Tibial nerve (tissue), 4 donors: Measurements from ENCODE around the gene ADGRF5. TPM values are rescaled to one million over a fixed set of nuclear protein-coding genes. Genes with fewer than 3 reads are reported as not detected.
"Not testable (repeated sequence)": the region's sequence is repeated elsewhere in the genome, so short reads cannot be mapped to it uniquely, and the experiment has no call there.

Experiments
- DNase-seq, 2 donors: peaks; one replicate each; pipeline ENCODE4 v3.0.0-alpha.2; 2019; ENCODE audit warnings: low spot score in 2 of 2
- H3K27ac ChIP-seq, 4 donors: fragments of 200-600 bp; sonication (generic) in 3 of 4; one replicate each; pipeline ENCODE4 v1.5.1; 2017 to 2019; ENCODE audit warnings: mild to moderate bottlenecking in 1 of 4
- H3K27me3 ChIP-seq, 2 donors: fragments of 200-600 bp; sonication (generic) in 1 of 2; one replicate each; pipeline versions ENCODE4 v1.5.1 to v1.6.0; 2017 to 2019
- H3K36me3 ChIP-seq, 3 donors: fragments of 200-600 bp; sonication (generic); one replicate each; pipeline ENCODE4 v1.5.1; 2018 to 2019
- H3K4me1 ChIP-seq, 4 donors: fragments of 200-600 bp; sonication (generic) in 3 of 4; one replicate each; pipeline ENCODE4 v1.5.1; 2017 to 2019
- H3K4me3 ChIP-seq, 4 donors: fragments of 200-600 bp; sonication (generic) in 3 of 4; one replicate each; pipeline ENCODE4 v1.5.1; 2017 to 2019; ENCODE audit warnings: mild to moderate bottlenecking in 1 of 4, moderate library complexity in 1 of 4
- H3K9me3 ChIP-seq, 4 donors: fragments of 200-600 bp; sonication (generic) in 3 of 4; one replicate each; pipeline ENCODE4 v1.5.1; 2017 to 2019
- CTCF ChIP-seq, 5 experiments: fragments of 200-600 bp in 3 of 5; fragments of 450-650 bp in 2 of 5; sonication (generic) in 3 of 5; IDR thresholded peaks; one replicate each; pipeline ENCODE4 v1.5.1; 2016 to 2019; ENCODE audit warnings: antibody characterized with exemption in 5 of 5, mild to moderate bottlenecking in 3 of 5, moderate library complexity in 2 of 5
- EP300 ChIP-seq, 2 donors: sonication (generic); formaldehyde crosslinking; IDR thresholded peaks; one replicate each; pipeline ENCODE4 v1.6.1; 2017; ENCODE audit warnings: antibody characterized with exemption in 2 of 2, mild to moderate bottlenecking in 1 of 2
- POLR2A ChIP-seq, 2 donors: fragments of 450-650 bp; IDR thresholded peaks; one replicate each; pipeline ENCODE4 v1.6.1; 2017; ENCODE audit warnings: antibody characterized with exemption in 2 of 2, mild to moderate bottlenecking in 2 of 2, moderate library complexity in 2 of 2
- WGBS, 2 donors: methylation state at CpG; one replicate each; pipeline ENCODE4 v1.1.5; 2018; 5-methylcytosine and 5-hydroxymethylcytosine counted together
- total RNA-seq, 4 donors: library from RNA; depleted of rRNA; stranded (reverse); fragments of >200 nt; gene quantifications; one replicate each; pipeline ENCODE4 v1.1.0, GENCODE V29; 2016

ADGRF5 gene
- total RNA-seq, 4 donors from 2014 or later, result 17.4 to 32.4 (median 19.4) TPM

- H3K36me3 ChIP-seq, result no peaks in the 10 kb centered on the region
- H3K4me3 ChIP-seq, result no peak overlapping the region
- no peaks in the 10 kb centered on the region for H3K27me3 ChIP-seq
- H3K4me1 ChIP-seq, result peaks cover 0 to 10% (median 0%) of the 10 kb centered on the region in 4 donors
- TF ChIP-seq POLR2A (IDR thresholded peaks at IDR 0.05), result no peak
- TF ChIP-seq EP300 (IDR thresholded peaks at IDR 0.05), result no peak
- no peak for TF ChIP-seq CTCF (IDR thresholded peaks at IDR 0.05)
- WGBS, 2 donors, result 85 to 87% methylated on average over 2 of the region's 2 CpGs
- no peaks in the 10 kb centered on the region for H3K9me3 ChIP-seq
- no peak overlapping the region for H3K27ac ChIP-seq
- no peak for DNase-seq
Observed at GRCh38 chr6:46850792-46851191, 70.9 kb downstream of the ADGRF5 start.

DNA sequence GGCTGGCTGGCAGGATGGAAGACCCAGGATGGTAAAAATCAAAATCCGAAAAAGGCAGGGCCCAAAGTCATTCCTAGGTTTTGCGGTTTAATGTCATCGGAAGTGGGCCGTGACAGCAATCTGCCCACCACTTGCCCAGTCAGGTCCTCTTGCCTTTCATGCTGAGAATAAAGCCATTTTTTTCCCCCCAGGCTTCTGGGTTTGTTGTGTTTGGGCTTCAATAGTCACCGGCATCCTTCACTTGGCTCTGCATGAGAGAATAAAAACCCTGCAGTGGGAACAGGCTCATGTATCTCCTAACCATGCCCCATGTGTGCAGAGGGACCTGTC, 72.4 kb downstream of the ADGRF5 start:
- 57 to 63% methylated on average over 5 of the region's 5 CpGs for WGBS, 2 donors
- Histone ChIP-seq H3K36me3 (no peaks in the 10 kb centered on the region), H3K27ac (no peak overlapping the region), H3K27me3 (no peaks in the 10 kb centered on the region), H3K4me1 (peaks cover 0 to 10% (median 0%) of the 10 kb centered on the region in 4 donors), H3K9me3 (no peaks in the 10 kb centered on the region), H3K4me3 (no peak overlapping the region)
- TF ChIP-seq EP300 (IDR thresholded peaks at IDR 0.05) (no peak), CTCF (IDR thresholded peaks at IDR 0.05) (no peak), POLR2A (IDR thresholded peaks at IDR 0.05) (no peak)
- no peak for DNase-seq

GRCh38 chr6:46848684-46849360, 72.9 kb downstream of the ADGRF5 start:
- 5 to 8% methylated on average over 21 to 25 of the region's 25 CpGs for WGBS, 2 donors
- H3K36me3 ChIP-seq, result no peaks in the 10 kb centered on the region
- peak; percentile 75 to 78 for DNase-seq
- no peaks in the 10 kb centered on the region for H3K27me3 ChIP-seq
- no peak overlapping the region for H3K4me3 ChIP-seq
- H3K9me3 ChIP-seq, result no peaks in the 10 kb centered on the region
- peaks cover 0 to 10% (median 0%) of the 10 kb centered on the region in 4 donors for H3K4me1 ChIP-seq
- H3K27ac ChIP-seq, result no peak overlapping the region
- TF ChIP-seq POLR2A (IDR thresholded peaks at IDR 0.05) (no peak), CTCF (IDR thresholded peaks at IDR 0.05) (peak; percentile 92 to 96 (median 93))

DNA sequence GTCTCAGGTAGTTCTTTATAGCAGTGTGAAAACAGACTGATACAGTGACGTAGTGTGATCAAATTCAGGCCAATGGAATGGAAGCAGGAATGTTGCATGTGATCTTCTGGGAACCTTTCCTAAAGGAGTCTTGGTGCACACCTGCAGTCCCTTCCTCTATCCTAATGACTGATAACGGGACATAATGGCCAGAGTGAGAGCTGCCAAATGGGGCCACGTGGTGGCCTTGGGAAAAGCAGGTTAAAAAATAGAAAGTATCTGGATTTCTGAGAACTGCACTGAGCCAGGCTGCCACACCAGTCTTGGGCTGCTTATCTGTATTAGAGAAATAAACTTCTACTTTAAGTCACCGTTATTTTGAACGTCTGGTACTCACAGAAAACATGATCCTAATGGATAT, 76.6 kb downstream of the ADGRF5 start:
- H3K27ac ChIP-seq, result no peak overlapping the region
- H3K9me3 ChIP-seq, result peaks cover 0 to 27% (median 1%) of the 10 kb centered on the region in 4 donors
- no peak overlapping the region for H3K4me3 ChIP-seq
- peaks cover 0 to 10% (median 0%) of the 10 kb centered on the region in 4 donors for H3K4me1 ChIP-seq
- no peaks in the 10 kb centered on the region for H3K36me3 ChIP-seq
- DNase-seq, result no peak
- TF ChIP-seq CTCF (IDR thresholded peaks at IDR 0.05), result no peak
- no peak for TF ChIP-seq POLR2A (IDR thresholded peaks at IDR 0.05)
- TF ChIP-seq EP300 (IDR thresholded peaks at IDR 0.05), result no peak
- H3K27me3 ChIP-seq, result no peaks in the 10 kb centered on the region
- WGBS, 2 donors, result 58 to 81% methylated on average over 5 of the region's 5 CpGs

GRCh38 chr6:46842252-46842846, 79.4 kb downstream of the ADGRF5 start:
- not testable (repeated sequence) for H3K4me3 ChIP-seq, H3K27me3 ChIP-seq, H3K27ac ChIP-seq, H3K36me3 ChIP-seq, DNase-seq, H3K4me1 ChIP-seq
- 84 to 94% methylated on average over 6 of the region's 6 CpGs for WGBS, 2 donors
- H3K9me3 ChIP-seq, result peaks cover 0 to 27% (median 1%) of the 10 kb centered on the region in 4 donors
